ENCODE measurements around the gene EPN3.

- no peak for TF ChIP-seq POLR2AphosphoS5 (IDR thresholded peaks at IDR 0.05)
- TF ChIP-seq, protein P1, sequence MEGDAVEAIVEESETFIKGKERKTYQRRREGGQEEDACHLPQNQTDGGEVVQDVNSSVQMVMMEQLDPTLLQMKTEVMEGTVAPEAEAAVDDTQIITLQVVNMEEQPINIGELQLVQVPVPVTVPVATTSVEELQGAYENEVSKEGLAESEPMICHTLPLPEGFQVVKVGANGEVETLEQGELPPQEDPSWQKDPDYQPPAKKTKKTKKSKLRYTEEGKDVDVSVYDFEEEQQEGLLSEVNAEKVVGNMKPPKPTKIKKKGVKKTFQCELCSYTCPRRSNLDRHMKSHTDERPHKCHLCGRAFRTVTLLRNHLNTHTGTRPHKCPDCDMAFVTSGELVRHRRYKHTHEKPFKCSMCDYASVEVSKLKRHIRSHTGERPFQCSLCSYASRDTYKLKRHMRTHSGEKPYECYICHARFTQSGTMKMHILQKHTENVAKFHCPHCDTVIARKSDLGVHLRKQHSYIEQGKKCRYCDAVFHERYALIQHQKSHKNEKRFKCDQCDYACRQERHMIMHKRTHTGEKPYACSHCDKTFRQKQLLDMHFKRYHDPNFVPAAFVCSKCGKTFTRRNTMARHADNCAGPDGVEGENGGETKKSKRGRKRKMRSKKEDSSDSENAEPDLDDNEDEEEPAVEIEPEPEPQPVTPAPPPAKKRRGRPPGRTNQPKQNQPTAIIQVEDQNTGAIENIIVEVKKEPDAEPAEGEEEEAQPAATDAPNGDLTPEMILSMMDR (IDR thresholded peaks at IDR 0.05): no peak
Measured at GRCh38 chr17:50551433-50551815, 18.9 kb downstream of the EPN3 start.

Data from breast epithelium (tissue), 3 donors.